PFSK-1 (cell line): ENCODE data around the gene LRRC28.

ENCODE experiments used
- POLR2AphosphoS5 ChIP-seq: IDR thresholded peaks from 2 replicates; pipeline ENCODE4 v1.6.1; 2012; ENCODE audit warnings: low read depth, mild to moderate bottlenecking, control low read depth, low read length, moderate library complexity
- REST ChIP-seq, 2 experiments: IDR thresholded peaks; 2 replicates each; pipeline versions ENCODE4 v1.6.1 to v1.8.0; 2011 to 2012; ENCODE audit warnings: low read depth in 2 of 2, low read length in 2 of 2, control low read depth in 1 of 2, inconsistent platforms in 1 of 2, mild to moderate bottlenecking in 1 of 2, moderate library complexity in 1 of 2; ENCODE audit not compliant: insufficient read depth in 1 of 2
- SIN3A ChIP-seq: IDR thresholded peaks from 2 replicates; pipeline ENCODE4 v1.6.1; 2012; ENCODE audit warnings: mild to moderate bottlenecking, low read length, moderate library complexity, borderline replicate concordance; ENCODE audit not compliant: insufficient read depth
- TAF1 ChIP-seq: IDR thresholded peaks from 2 replicates; pipeline ENCODE4 v1.6.1; 2012; ENCODE audit warnings: low read length, control low read depth, borderline replicate concordance; ENCODE audit not compliant: insufficient read depth

GRCh38 chr15:99348412-99348811 is 97.1 kb downstream of the LRRC28 start:
- TF ChIP-seq POLR2AphosphoS5: no peak
- no peak for TF ChIP-seq TAF1
- TF ChIP-seq SIN3A: no peak
- no peak for TF ChIP-seq REST (IDR thresholded peaks at IDR 0.05; ENCODE audit: insufficient read depth in 1 of 2, low read depth in 2 of 2, low read length in 2 of 2)
